M059J (cell line): ENCODE measurements around the gene CTTNBP2. TPM values are rescaled to one million over a fixed set of nuclear protein-coding genes. Genes with fewer than 3 reads are reported as not detected.

Experiments used
- DNase-seq: peaks from one replicate; pipeline ENCODE4 v3.0.0-alpha.2; 2012; ENCODE audit warnings: low read depth
- total RNA-seq: library from RNA; depleted of rRNA; stranded (reverse); fragments of >200 nt; shearing (Covaris generic); gene quantifications from 2 replicates; pipeline ENCODE4 v1.2.3, GENCODE V29; 2014

Gene CTTNBP2
- total RNA-seq, 1 experiment from 2014 or later = 0.59 TPM

DNA sequence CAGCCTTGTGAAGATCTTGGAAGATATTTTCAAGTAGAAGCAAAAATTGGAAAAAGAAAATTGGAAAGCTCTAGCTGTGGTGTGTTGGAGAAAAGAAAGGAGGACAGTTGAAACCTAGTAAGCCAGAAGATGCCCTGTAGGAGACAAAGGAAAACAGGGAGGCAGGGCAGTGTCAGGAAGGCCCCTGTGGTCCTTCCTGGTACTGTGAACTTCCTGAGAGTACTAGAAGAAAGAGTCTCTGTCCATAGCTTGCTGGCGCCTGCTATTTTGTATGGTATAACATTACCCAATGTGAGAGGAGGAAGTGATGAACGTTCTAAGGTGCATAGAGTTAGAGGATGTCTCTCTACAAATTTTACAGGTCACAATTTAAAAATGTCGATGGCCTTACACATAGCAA lies 183.1 kb downstream of the CTTNBP2 start:
- DNase-seq = no peak

DNA sequence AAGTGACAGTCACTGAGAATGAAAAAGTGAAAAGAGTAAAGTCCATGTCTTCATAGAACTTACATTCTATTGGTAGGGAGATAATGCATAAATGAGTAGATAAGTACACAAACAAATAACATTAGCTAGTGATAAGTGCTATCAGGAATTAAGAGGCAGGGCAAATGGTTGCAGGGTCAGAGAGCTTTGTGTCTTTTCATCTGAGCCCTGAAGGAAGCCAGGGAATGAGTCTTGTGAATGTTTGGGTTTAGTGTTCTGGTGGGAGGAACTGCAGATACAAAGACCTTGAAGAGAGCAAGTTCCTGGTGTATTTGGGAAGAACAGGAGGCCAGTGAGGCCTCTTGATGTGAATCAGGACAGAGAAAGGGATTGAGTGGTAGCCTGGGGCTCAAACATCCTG lies 183.8 kb downstream of the CTTNBP2 start:
- DNase-seq = no peak

DNA sequence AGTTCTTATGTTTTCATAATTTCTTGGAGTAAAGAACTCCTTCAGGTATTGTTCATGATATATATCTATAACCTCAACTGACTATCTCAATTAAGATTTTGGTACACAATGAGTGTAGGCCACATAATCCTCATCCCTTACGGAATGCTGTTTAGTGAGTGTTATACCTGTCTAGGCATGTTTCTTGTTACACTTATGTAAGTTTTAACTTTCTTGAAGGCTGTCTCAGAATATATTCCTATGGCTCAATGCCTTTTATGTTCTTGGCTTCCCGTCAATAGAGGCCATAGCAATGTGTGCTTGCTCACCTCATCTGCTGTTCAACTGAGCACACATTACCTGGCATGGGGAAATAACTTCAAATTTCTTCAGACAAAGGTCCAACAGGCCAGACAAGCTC lies 185.1 kb downstream of the CTTNBP2 start:
- no peak for DNase-seq

DNA sequence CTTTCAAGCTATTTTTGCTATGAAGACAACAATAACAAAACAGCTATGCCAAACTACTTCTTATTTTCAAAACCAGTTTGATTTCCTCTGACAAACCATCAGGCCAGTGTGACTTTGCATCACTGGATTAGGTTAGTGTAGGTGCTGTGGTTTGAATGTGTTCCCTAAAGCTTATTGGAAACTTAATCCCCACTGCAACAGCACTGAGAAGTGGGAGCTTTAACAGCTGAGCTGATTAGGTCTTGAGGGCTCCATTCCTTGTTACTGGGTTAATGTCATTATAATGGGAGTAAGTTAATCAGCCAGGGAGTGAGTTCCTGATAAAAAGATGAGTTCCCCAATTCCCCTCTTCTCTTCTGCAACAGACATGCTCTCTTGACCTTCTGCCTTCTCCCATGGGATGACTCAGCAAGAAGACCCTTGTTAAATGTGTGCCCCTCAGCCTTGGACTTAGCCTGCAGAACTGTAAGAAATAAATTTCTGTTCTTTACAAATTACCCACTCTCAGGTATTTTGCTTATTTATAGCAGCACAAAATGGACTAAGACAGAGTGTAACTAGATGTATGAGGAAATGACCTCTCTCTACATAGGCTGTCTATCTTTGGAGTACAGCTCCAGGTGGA lies 186.8 kb downstream of the CTTNBP2 start:
- DNase-seq = no peak

DNA sequence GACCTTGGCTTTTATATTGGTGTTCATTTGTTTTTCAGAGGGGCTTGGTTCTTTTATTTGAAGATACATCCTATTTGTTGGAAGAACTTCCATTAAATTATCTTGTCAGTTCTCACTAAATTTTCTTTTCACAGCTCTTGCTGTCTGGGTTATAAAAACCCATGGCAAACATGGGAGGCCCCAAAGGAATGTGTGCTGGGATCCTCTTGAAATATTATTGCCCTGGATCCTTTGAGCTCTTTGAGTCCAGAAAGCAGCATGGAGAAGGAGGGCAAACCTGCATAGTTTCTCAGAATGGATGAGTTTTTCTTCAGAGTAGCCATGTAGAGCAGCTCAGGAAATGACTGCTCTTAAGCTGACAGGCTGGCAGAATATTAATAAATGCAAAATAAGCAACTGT lies 187.4 kb downstream of the CTTNBP2 start:
- no peak for DNase-seq

DNA sequence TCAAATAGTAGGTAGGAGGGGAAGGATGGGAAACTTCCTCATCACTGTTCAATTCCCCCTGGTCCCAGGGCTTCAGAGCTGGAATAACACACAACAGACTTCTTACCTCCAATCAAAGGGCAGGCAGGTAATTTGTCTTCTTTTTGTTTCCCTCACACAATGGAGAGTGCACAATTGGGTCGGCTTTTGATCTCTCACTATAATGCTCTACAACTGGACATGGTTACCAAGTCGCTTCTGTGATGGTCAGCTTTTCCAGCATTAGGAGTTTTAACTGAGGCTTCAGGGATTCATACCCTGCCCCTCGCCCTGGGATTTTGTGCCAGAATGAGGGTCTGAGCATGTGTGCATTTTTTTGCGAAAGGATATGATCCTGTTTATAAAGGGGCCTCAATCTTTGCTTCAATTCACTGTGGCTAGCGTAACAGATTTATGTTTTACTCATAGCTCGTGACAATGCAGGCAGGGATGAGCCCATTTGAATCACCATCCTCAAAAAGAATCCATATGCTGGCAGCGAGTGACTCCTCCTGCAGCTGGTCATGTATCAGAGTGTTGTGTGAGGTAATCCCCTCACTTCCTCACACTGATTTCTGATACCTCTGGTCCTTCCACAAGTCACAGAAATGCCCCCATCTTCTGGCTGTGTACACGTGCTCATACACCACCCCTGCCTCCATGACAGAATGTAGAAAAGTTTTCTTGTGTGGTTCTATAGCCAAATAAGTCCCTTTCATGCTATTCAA lies 189.6 kb downstream of the CTTNBP2 start:
- DNase-seq = no peak

DNA sequence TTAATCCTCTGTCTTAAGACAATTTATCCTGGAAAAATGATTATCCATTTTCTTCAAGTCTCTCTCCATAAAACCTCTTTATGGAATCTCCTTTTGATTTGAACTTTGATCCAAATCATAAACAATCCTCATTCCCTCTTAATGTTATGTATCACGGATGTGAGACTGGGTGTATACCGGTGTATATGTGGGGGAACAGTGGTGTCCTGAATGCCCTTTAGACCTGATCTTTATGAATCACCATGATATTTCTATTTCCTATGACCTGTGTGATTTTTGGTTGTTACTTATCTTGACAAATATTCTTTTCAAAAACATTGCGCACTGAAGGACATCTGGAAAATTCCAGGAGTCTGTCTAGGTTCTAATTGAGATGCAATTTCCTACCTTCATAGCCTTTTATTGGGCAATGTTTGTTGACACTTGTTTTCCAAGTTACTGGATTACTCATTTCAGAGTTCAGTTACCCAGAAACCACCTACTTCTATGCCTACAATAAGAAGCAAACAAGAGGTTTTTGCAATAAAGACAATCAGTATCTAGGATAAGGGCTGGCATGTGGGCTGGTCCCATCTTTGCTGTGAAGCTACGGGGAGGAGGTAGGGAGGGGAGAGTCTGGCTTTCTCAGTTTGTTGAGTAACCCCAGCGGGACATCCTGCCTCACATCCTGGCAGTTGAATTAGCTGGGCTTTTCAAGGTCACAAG lies 190.4 kb downstream of the CTTNBP2 start:
- peak; percentile 55 for DNase-seq

DNA sequence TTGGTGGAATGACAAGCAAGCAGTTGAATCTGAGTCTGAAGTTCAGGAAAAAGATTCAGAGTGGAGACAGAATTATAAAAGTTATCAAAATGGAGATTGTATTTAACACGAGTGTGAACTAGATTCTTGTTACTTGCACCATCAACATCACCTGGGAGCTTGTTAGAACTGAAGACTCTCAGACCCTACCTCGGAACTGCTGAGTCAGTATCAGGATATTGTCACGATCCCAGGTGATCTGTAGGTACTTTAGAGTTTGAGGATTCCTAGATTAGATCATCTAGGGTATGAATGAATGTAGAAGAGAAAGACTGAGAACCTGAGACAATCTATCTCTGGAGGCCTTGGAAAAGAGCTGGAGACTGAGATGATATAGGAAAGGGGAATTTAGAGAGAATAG lies 194.1 kb downstream of the CTTNBP2 start:
- DNase-seq = no peak

DNA sequence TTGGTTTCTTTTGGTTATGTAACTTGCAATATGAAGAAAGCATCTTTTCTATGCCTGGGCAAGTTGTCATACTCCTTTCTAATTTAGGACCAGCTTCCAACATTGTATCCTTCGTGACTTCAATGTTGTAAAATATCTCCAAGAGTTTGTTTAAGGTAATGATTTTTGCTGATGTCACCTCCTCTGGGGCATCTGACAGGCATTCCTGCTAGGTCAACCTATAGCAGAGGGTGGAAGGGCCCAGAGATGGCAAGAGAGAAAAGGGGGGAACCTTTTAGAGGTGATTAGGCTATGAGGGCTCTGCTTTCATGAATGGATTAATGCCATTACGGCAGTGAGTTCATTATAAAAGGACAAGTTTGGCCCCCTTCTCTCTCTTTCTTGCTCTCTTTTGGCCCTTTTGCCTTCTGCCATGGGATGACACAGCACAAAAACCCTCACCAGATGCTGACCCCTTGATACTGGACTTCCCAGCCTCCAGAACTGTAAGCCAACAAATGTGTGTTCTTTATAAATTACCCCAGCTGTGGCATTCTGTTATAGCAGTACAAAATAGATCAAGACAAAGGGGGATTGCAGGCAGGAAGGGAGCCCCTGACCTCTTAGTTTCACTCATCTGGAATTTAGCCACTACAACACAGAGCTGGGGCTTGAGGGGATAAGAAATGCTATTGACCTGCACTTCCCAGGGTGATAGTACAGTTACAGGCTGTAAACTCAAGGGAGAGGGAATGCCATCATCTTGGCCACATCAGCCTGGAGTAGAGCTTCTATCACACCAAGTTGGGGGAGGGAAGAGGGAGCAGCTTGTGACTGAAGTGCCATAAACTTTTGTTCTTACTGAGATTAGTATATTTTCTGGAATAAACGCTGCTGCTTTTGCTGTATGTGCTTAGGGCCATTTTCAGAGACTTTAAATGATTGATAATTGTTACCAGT lies 197.5 kb downstream of the CTTNBP2 start:
- no peak for DNase-seq

DNA sequence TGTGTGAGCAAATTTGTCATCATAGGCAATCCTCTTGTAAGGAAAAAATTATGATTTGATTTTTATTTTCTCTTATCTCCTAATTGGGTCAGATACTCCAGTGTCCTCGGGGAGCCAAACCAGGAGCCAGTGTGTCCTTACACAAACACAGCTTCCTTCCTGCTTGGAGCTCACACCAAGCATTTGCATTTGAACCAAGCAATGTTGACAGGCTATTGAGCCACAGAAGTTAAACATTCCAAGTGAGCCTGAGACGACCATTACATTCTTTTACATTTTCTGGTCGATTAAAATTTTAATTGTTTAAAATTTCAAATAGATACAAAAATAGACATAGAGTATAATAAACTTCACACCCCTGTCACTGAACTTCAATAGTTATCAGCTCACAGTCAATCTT lies 198.6 kb downstream of the CTTNBP2 start:
- no peak for DNase-seq

DNA sequence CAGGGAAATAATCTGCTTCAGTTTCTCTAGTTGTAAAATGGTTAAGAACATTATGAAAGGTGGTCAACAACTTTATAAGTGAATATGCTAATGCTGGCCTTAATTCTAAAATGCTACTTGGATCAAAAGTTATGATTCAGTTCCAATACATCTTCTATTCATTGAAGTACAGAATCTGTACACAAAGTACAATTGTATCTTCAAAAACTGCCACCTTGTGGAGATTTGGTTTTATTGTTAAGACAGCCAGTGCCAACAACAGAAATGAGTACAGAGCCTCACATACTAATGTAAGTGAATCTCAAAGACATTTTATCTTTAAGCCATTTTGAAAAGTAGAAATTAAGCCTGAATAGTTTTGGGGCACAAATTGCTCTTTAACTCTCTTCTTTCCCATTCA lies 199.4 kb downstream of the CTTNBP2 start:
- peak; percentile 60 for DNase-seq

DNA sequence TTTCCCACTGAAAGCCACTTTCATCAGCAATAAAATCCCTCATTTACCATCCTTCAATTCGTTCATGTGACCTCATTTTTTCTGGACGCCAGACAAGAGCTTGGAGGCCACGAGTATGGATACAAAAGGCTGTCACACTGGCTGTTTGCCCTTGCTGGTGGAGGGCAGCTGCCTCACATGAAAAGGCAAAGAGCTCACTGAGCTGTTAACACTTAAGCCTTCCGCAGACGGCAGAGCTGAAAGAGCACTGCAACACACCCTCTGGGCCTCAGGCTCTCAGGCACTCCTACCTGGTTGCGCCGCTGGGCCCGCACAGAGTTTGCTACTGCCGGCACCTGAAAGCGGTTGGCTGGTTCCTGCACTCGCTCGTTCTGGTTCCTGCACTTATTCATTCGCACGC lies 199.9 kb downstream of the CTTNBP2 start:
- peak; percentile 58 for DNase-seq

DNA sequence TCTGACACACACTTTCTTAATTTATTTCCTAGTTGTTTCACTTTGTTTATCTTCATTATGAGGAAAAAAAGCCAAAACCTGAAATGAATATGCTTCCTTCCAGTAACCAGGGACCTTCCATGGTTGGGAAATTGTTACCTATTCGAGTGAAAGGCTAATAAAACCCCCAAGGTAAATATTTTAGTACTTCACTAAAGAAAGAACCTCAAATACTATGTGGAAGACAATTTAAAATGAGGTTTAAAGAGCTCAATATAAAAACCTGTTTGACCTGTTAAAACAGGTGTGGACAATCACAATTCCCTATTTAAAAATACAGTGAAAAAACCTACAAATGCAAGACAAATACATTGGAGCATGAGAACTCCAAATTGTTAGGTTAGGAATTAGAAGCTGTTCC lies 200.8 kb downstream of the CTTNBP2 start:
- no peak for DNase-seq

DNA sequence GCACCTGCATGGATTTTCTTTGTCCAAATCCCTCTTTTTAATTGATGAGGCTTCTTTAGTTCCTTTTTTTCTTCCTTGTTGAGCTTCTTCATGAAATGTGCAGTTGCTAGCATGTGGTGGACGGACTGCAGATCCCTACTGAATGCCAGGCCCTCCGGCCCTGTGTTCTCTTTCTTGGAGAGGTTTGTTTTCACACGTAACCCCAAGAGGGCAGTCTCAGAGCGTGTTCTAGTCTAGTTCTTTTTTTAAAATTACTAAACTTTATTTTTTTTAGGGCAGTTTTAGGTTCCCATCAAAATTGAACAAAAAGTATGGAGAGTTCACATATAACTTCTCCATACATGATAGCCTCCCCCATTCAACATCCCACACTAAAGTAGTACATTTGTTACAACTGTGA lies 203.4 kb downstream of the CTTNBP2 start:
- DNase-seq = no peak

DNA sequence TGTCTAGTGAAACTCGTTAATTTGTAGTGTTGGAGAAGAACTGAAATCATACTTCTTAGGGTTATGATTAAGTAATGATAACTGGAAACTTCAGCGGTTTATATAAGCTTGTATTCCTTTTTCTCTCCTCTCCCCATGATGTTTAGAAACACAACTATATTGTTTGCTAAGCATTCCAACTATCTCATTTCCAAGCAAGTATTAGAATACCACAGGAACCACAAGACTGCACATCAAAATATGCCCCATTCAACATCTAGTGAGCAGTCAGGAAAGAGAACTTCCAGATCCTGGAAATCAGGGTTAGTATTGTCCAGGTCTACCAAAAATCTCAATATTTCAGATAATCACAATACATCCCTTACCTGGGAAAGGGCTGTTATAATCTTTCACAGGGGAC lies 205.8 kb downstream of the CTTNBP2 start:
- peak; percentile 33 for DNase-seq

DNA sequence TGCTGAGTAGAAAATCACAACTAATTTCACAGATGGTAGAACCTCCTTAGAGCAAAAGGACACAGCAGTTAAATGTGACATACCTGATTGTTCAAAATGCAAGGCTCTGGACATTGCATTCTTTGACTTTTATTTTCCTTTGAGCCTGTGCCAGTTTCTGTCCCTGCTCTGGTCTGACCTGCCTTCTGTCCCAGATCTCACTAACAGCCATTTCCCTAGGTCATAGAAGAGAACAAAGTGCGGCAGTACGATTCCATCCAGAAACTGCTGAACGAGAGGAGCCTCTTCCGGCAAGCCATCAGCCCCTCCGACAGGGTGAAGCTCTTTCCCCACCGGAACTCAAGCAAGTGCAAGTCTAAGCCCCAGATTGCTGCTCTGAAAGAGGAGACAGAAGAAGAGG lies 206.6 kb downstream of the CTTNBP2 start:
- peak; percentile 2 for DNase-seq

DNA sequence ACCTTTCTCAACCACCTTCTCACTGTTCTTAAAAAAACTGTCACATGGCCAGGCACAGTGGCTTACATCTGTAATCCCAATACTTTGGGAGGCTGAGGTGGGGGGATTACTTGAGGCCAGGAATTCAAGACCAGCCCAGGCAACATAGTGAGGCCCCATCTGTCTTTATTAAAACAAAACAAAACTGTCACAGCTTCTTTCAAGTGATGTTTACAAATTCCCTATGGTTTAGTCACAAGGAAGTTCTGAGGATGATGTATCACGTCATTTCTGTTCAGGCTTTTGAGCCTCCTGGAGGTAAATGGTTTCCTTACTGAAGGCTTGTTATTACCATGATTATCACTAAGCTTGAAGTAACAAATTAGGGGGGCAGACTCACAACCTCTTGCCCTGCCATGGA lies 207.2 kb downstream of the CTTNBP2 start:
- peak; percentile 84 for DNase-seq

DNA sequence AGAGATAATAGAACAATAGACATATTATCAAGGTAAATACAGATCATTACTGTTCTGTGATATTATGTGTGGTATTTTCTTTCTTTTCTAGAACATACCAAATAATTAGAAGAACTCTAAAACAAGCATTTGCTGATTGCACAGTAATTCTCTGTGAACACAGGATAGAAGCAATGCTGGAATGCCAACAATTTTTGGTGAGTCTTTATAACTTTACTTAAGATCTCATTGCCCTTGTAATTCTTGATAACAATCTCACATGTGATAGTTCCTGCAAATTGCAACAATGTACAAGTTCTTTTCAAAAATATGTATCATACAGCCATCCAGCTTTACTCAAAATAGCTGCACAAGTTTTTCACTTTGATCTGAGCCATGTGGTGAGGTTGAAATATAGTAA lies 207.9 kb downstream of the CTTNBP2 start:
- DNase-seq = peak; percentile 40

DNA sequence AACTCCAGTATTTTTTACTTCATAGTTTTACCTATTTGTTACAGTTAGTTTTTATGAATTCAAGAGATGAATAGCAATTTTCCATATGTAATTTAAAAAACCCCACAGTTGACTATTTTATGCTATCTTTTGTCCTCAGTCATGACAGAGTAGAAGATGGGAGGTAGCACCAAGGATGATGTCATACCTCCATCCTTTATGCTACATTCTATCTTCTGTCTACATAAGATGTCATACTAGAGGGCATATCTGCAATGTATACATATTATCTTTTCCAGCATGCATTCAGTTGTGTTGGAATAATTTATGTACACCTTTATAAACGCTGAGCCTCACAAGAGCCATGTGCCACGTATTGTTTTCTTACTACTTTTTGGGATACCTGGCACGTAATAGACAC lies 209.2 kb downstream of the CTTNBP2 start:
- no peak for DNase-seq

DNA sequence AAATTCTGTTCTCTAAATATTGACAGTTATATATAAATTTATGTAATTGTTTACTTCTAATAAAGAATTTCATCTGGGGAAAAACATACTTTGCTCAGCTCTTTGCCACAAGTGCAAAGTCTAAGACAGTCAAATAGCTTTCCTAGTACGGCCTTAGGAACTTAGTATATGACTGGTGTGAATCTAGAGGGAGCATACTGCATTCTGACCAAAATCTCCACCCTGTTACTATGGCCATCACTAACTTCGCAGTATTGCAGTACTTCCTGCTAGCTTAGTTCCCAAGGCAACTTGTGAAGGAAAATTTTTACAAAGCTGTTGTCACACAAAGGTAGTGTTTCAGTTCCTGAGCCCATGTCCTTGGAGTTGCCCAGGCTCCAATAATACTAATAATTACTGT lies 211.9 kb downstream of the CTTNBP2 start:
- no peak for DNase-seq
